Right renal pelvis (tissue), 4 donors: ENCODE data around the gene TTYH3. TPM values are rescaled to one million over a fixed set of nuclear protein-coding genes. Genes with fewer than 3 reads are reported as not detected.

Experiments used
- DNase-seq, 4 donors: peaks; one replicate each; pipeline ENCODE4 v3.0.0-alpha.2; 2013; ENCODE audit warnings: low read depth in 4 of 4, low spot score in 3 of 4, missing footprints in 1 of 4
- polyA plus RNA-seq, 4 donors: library from polyadenylated mRNA; unstranded; fragments of 120-200 nt; gene quantifications; one replicate each; pipeline ENCODE4 v1.2.1, GENCODE V29; 2013; ENCODE audit not compliant: insufficient read length in 4 of 4

Gene TTYH3
- polyA plus RNA-seq, 4 donors = 91.4 to 137 (median 93.9) TPM

GRCh38 chr7:2633538-2634266, 1.9 kb downstream of the TTYH3 start:
- no peak for DNase-seq

GRCh38 chr7:2634267-2635145, 2.7 kb downstream of the TTYH3 start:
- DNase-seq = no peak

GRCh38 chr7:2635148-2635668, 3.4 kb downstream of the TTYH3 start:
- DNase-seq = no peak

- no peak for DNase-seq
Measured at GRCh38 chr7:2635810-2636701, 4.3 kb downstream of the TTYH3 start.

- no peak for DNase-seq
Measured at GRCh38 chr7:2637066-2637471, 5.3 kb downstream of the TTYH3 start.

GRCh38 chr7:2637505-2638223, 5.9 kb downstream of the TTYH3 start:
- DNase-seq = no peak

- no peak for DNase-seq
Measured at GRCh38 chr7:2638224-2638991, 6.6 kb downstream of the TTYH3 start.

GRCh38 chr7:2639181-2639681, 7.4 kb downstream of the TTYH3 start:
- no peak for DNase-seq

- no peak for DNase-seq
Measured at GRCh38 chr7:2639695-2640481, 8.1 kb downstream of the TTYH3 start.

- DNase-seq = no peak
Measured at GRCh38 chr7:2640482-2640830, 8.7 kb downstream of the TTYH3 start.

GRCh38 chr7:2640846-2641316, 9.1 kb downstream of the TTYH3 start:
- DNase-seq = no peak

- peak; percentile 69 to 82 (median 82) for DNase-seq
Measured at GRCh38 chr7:2641406-2642393, 9.9 kb downstream of the TTYH3 start.

- no peak for DNase-seq
Measured at GRCh38 chr7:2643386-2644219, 11.8 kb downstream of the TTYH3 start.

GRCh38 chr7:2644220-2644561, 12.4 kb downstream of the TTYH3 start:
- DNase-seq = no peak

- DNase-seq = no peak
Measured at GRCh38 chr7:2644562-2645273, 12.9 kb downstream of the TTYH3 start.
